Kidney epithelial cell (primary cell): ENCODE results near the gene VAMP4. TPM values are rescaled to one million over a fixed set of nuclear protein-coding genes. Genes with fewer than 3 reads are reported as not detected.
"Not testable (repeated sequence)": the region's sequence is repeated elsewhere in the genome, so short reads cannot be mapped to it uniquely, and the experiment has no call there.

Experiments
- DNase-seq: peaks from one replicate; pipeline ENCODE4 v3.0.0-alpha.2; 2010; ENCODE audit warnings: low read depth
- H3K27me3 ChIP-seq: 2 replicates; pipeline ENCODE4 v1.6.0; 2011; ENCODE audit warnings: low read length; ENCODE audit not compliant: control insufficient read depth, insufficient read depth
- H3K36me3 ChIP-seq: 2 replicates; pipeline ENCODE4 v1.5.1; 2011; ENCODE audit warnings: low read length; ENCODE audit not compliant: control insufficient read depth, insufficient read depth
- H3K4me3 ChIP-seq: 2 replicates; pipeline ENCODE4 v1.5.1; 2011; ENCODE audit warnings: low read depth, mild to moderate bottlenecking, control low read depth, low read length
- total RNA-seq: library from RNA; depleted of rRNA; stranded (reverse); fragments of >200 nt; gene quantifications from 2 replicates; pipeline ENCODE4 v1.2.3, GENCODE V29; 2015
- TF ChIP-seq, protein P1 (sequence below): IDR thresholded peaks from 2 replicates; pipeline ENCODE4 v1.5.1; 2011; ENCODE audit warnings: mild to moderate bottlenecking, moderate library complexity, low read length, control low read depth, inconsistent platforms; ENCODE audit not compliant: insufficient read depth, poor library complexity, severe bottlenecking

VAMP4 gene
- total RNA-seq, 1 donor from 2014 or later = 5.4 TPM

DNA sequence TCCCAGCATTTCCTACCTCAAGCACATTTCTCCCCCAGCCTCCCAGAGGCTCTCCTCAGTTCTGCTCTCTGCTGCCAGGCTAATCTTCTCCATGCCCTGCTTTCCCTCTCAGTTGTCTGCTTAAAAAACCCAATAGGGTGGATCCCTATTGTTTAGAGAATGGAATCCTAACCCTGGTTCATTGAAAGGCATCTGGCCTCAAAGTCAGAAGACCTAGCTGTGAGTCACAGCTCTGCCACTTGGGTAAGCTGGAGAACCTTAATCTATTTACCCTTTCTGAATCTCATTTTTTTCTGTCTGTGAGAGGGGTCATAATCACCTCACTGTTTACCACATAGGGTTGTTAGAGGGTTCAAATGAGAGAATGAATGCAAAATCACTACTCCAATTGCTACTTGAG lies 76.9 kb downstream of the VAMP4 start:
- Histone ChIP-seq H3K4me3 (no peak overlapping the region), H3K36me3 (no peaks in the 10 kb centered on the region), H3K27me3 (no peaks in the 10 kb centered on the region)
- DNase-seq = no peak
- TF ChIP-seq, protein P1, sequence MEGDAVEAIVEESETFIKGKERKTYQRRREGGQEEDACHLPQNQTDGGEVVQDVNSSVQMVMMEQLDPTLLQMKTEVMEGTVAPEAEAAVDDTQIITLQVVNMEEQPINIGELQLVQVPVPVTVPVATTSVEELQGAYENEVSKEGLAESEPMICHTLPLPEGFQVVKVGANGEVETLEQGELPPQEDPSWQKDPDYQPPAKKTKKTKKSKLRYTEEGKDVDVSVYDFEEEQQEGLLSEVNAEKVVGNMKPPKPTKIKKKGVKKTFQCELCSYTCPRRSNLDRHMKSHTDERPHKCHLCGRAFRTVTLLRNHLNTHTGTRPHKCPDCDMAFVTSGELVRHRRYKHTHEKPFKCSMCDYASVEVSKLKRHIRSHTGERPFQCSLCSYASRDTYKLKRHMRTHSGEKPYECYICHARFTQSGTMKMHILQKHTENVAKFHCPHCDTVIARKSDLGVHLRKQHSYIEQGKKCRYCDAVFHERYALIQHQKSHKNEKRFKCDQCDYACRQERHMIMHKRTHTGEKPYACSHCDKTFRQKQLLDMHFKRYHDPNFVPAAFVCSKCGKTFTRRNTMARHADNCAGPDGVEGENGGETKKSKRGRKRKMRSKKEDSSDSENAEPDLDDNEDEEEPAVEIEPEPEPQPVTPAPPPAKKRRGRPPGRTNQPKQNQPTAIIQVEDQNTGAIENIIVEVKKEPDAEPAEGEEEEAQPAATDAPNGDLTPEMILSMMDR = no peak

DNA sequence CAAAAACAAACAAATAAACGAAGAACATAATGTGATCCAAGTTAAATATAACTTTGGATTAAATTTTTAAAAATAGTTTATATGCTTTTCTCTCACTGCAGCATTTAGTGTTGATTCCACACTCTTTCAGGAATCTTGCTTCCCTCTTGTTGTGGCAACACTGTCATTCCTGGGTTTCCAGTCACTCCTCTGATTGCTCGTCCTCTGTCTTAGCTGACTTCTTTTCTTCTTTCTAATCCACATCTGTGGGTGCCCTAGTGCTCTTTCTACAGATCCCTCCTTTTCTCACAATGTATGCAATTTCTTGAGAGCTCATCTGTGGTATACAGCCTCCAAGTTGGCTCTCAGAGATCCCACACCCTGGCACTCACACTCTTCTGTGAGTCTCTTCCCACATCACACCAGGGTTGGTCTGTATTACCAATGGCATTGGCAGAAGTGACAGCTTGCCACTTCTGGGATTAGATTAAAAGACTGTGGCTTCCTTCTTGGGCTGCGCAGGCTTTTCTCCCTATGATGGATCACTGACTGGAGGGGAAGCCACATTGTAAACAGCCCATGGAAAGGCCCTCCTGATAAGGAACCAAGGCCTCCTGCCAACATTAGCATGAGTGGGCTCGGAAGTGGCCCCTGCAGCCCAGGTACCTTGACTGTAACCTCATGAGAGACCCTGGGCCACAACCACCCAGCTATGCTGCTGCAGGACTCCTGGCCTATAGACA lies 77.8 kb downstream of the VAMP4 start:
- TF ChIP-seq, protein P1 = no peak
- Histone ChIP-seq H3K4me3 (no peak overlapping the region), H3K27me3 (no peaks in the 10 kb centered on the region), H3K36me3 (no peaks in the 10 kb centered on the region)
- no peak for DNase-seq

DNA sequence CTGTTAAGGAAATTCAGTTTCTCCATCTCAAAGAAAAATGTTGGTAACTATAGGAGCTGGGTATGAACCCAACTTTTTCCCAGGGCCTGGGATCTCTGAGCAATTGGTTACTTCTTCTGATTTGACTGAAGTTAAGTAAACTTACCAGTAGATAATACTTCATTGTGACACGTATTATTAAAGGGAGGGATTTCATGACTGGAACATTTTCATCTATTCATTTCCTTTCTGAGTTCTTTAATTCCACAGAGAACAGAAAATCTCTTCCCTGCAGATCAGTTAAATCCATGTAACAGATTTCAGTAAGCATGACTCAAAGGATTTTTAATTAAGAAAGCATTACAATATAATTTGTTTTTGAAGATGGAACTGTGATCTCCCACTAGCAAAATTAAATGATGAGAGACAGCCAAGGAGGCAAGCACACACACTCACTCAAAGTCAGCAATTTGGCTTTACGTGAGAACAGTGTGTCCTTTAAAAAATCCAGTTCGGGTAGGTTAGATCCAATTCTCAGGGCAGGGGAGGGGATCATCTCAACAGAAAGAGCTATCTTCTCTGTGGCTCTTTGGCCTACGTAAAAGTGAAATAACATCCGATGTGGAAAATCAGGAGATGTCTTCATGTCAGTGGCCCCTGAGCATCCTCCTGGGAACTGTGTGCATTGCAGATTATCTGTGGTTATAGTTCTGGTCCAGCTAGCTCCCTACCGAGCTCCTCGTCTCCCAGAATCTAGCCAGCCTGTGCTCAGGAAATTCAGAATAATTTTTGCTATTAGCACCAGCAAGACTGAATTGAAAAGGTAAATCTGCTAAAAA lies 78.6 kb downstream of the VAMP4 start:
- H3K4me3 ChIP-seq = no peak overlapping the region
- TF ChIP-seq, protein P1 = no peak
- H3K27me3 ChIP-seq = no peaks in the 10 kb centered on the region
- H3K36me3 ChIP-seq = no peaks in the 10 kb centered on the region
- DNase-seq = no peak

DNA sequence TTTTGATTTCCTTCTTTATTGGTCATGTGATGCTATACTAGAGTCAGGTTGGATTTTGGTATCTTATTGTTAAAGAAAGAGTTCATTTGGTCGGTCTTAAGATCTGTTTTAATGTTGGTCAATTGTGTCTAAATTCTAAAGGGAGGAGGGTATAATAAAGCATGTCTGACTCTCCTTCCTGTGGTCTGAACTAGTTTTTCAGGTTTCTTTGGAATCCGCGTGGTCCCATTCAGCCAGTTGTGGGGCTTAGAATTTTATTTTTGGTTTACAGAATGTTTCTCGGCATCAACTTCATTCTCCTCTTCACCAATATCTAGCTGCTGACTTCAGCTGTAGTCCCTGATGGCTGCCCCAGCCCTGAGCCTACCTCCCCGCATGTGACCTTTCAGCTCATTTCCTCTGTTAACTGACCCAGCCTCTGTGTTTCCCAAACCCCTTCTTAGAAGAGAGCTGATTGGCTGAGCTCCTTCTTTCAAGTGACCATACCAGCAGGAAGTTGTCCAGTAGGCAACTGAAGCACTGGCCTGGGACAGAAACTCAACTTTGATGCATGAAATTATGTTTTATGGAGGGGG lies 80.7 kb downstream of the VAMP4 start:
- no peaks in the 10 kb centered on the region for H3K36me3 ChIP-seq
- TF ChIP-seq, protein P1 = no peak
- no peak for DNase-seq
- H3K27me3 ChIP-seq = no peaks in the 10 kb centered on the region
- H3K4me3 ChIP-seq = no peak overlapping the region

DNA sequence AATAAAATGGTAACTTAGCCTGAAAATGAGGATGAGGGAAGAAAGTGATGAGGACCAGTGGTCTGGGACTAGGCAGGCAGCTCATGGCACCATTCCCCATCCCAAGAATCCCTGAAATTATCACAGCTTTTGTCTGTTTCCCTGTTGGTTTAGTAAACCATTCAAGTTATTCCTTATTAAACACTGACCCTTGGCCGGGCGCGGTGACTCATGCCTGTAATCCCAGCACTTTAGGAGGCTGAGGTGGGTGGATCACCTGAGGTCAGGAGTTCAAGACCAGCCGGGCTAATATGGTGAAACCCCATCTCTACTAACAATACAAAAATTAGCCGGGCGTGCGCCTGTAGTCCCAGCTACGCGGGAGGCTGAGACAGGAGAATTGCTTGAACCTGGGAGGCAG lies 85.7 kb downstream of the VAMP4 start:
- H3K36me3 ChIP-seq, H3K27me3 ChIP-seq, H3K4me3 ChIP-seq, DNase-seq: not testable (repeated sequence)

DNA sequence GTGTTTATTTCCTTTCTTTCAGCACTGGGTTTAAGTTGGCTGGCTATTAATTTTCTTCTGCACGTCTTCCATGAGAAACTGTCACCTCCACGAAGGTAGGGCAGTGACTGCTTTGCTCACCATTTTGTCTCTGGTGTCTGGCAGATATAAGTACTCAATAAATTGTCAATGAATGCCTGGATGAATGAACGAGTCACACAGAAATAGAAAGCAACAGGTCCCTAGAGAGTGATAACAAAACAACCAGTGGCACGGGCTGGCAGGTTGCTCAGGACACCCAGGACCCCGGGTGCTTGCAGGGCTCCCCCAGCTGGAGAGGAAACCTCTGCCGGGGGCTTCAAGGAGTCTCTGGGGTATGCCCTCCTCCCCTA lies 86.1 kb downstream of the VAMP4 start:
- Histone ChIP-seq H3K27me3 (no peaks in the 10 kb centered on the region), H3K4me3 (no peak overlapping the region), H3K36me3 (no peaks in the 10 kb centered on the region)
- TF ChIP-seq, protein P1 = no peak
- DNase-seq = no peak
